ENCODE results near the gene PLA2G2F. TPM values are rescaled to one million over a fixed set of nuclear protein-coding genes. Genes with fewer than 3 reads are reported as not detected.

PLA2G2F gene
- total RNA-seq, 1 experiment from 2014 or later, result not detected

GRCh38 chr1:20124456-20125057 lies 14.6 kb upstream of the PLA2G2F start:
- BruUV-seq (replicated peaks), result no TSS peak
- no peaks in the 10 kb centered on the region for H3K36me3 ChIP-seq (ENCODE audit: control insufficient read depth, insufficient read depth, low read length)
- intact Hi-C loops (cut with micrococcal nuclease; ENCODE audit: unreplicated experiment) (no loop called here), in situ Hi-C loops (cut with HindIII; ENCODE audit: low pct_unique_long_range_greater_than_20kb, low sequenced_read_pairs) (no loop called here)
- no peak overlapping the region for H3K27ac ChIP-seq (ENCODE audit: low read length)
- peaks cover 12% of the 10 kb centered on the region for H3K27me3 ChIP-seq (ENCODE audit: control insufficient read depth, insufficient read depth, low read length)
- DNase-seq (ENCODE audit: low read depth, low spot score) (peak; percentile 20), ATAC-seq (peak; percentile 74)
- no peak overlapping the region for H3K4me3 ChIP-seq (ENCODE audit: low read depth in 2 of 2, low read length in 2 of 2)
- ChIA-PET CTCF (no interaction called here), POLR2A (no interaction called here)
- H3K4me1 ChIP-seq (ENCODE audit: control insufficient read depth, insufficient read depth, low read length), result no peaks in the 10 kb centered on the region; the same call in 1 of the 2 replicates
- TF ChIP-seq SIN3A (IDR thresholded peaks at IDR 0.05; ENCODE audit: borderline replicate concordance, insufficient read depth, low read depth, low read length), result no peak
- TF ChIP-seq POLR2AphosphoS5 (IDR thresholded peaks at IDR 0.05; ENCODE audit: low read depth, low read length), result no peak
- no peak for TF ChIP-seq REST (IDR thresholded peaks at IDR 0.05; ENCODE audit: insufficient read depth in 1 of 2, low read depth in 2 of 2, low read length in 1 of 2)
- no peaks in the 10 kb centered on the region for H3K9me3 ChIP-seq (ENCODE audit: control insufficient read depth, insufficient read depth, low read depth, low read length)

GRCh38 chr1:20125100-20125499 lies 14.0 kb upstream of the PLA2G2F start:
- TF ChIP-seq TCF7L2 (IDR thresholded peaks at IDR 0.05; ENCODE audit: low read depth, low read length) (no peak), SIN3A (IDR thresholded peaks at IDR 0.05; ENCODE audit: borderline replicate concordance, insufficient read depth, low read depth, low read length) (no peak), REST (IDR thresholded peaks at IDR 0.05; ENCODE audit: insufficient read depth in 1 of 2, low read depth in 2 of 2, low read length in 1 of 2) (no peak), POLR2AphosphoS5 (IDR thresholded peaks at IDR 0.05; ENCODE audit: low read depth, low read length) (no peak), CTCF (IDR thresholded peaks at IDR 0.05) (no peak)
- H3K9me3 ChIP-seq (ENCODE audit: control insufficient read depth, insufficient read depth, low read depth, low read length), result no peaks in the 10 kb centered on the region
- POLR2A ChIA-PET, result no interaction called here

More at GRCh38 chr1:20125100-20125499, 14.0 kb upstream of the PLA2G2F start:
- in situ Hi-C loops (cut with HindIII; ENCODE audit: low pct_unique_long_range_greater_than_20kb, low sequenced_read_pairs) (no loop called here), intact Hi-C loops (cut with micrococcal nuclease; ENCODE audit: unreplicated experiment) (no loop called here)
- Histone ChIP-seq H3K27me3 (ENCODE audit: control insufficient read depth, insufficient read depth, low read length) (peaks cover 10% of the 10 kb centered on the region), H3K4me1 (ENCODE audit: control insufficient read depth, insufficient read depth, low read length) (no peaks in the 10 kb centered on the region; the same call in 1 of the 2 replicates), H3K4me3 (ENCODE audit: low read depth in 2 of 2, low read length in 2 of 2) (no peak overlapping the region), H3K27ac (ENCODE audit: low read length) (no peak overlapping the region), H3K36me3 (ENCODE audit: control insufficient read depth, insufficient read depth, low read length) (no peaks in the 10 kb centered on the region)
- CTCF ChIA-PET, result no interaction called here
- no TSS peak for BruUV-seq (replicated peaks)
- DNase-seq (ENCODE audit: low read depth, low spot score) (no peak), ATAC-seq (no peak)
